Esophagus squamous epithelium (tissue), 5 donors: ENCODE data around the gene ADGRB3. TPM values are rescaled to one million over a fixed set of nuclear protein-coding genes. Genes with fewer than 3 reads are reported as not detected.

ENCODE experiments used
- DNase-seq: peaks from one replicate; lab custom pipeline; 2025; lab: John Stamatoyannopoulos, UW
- H3K27ac ChIP-seq, 4 donors: fragments of 200-600 bp; sonication (generic); one replicate each; pipeline ENCODE4 v1.5.1; 2016 to 2019; ENCODE audit warnings: mild to moderate bottlenecking in 1 of 4
- H3K27me3 ChIP-seq, 4 donors: fragments of 200-600 bp; sonication (generic); 1 replicate in 3 of 4; 2 replicates in 1 of 4; pipeline versions ENCODE4 v1.5.1 to v1.6.0; 2017 to 2021; ENCODE audit warnings: antibody characterized with exemption in 1 of 4
- H3K36me3 ChIP-seq, 3 donors: fragments of 200-600 bp; sonication (generic); one replicate each; pipeline ENCODE4 v1.5.1; 2016 to 2019
- H3K4me1 ChIP-seq, 3 donors: fragments of 200-600 bp; sonication (generic); one replicate each; pipeline ENCODE4 v1.5.1; 2017 to 2019
- H3K4me3 ChIP-seq, 4 donors: fragments of 200-600 bp; sonication (generic); 1 replicate in 3 of 4; 2 replicates in 1 of 4; pipeline ENCODE4 v1.5.1; 2016 to 2019; ENCODE audit warnings: mild to moderate bottlenecking in 2 of 4, moderate library complexity in 1 of 4
- H3K9me3 ChIP-seq, 3 donors: fragments of 200-600 bp; sonication (generic); one replicate each; pipeline ENCODE4 v1.5.1; 2016 to 2019
- POLR2A ChIP-seq, 4 donors: fragments of 450-650 bp; IDR thresholded peaks; one replicate each; pipeline ENCODE4 v1.6.1; 2017; ENCODE audit warnings: antibody characterized with exemption in 4 of 4, mild to moderate bottlenecking in 4 of 4, moderate library complexity in 3 of 4
- WGBS, 2 donors: methylation state at CpG; one replicate each; pipeline ENCODE4 v1.1.5; 2018; 5-methylcytosine and 5-hydroxymethylcytosine counted together
- intact Hi-C: fragments of 100-400 bp; cut with DNase I; formaldehyde crosslinking; loops from one replicate; pipeline ENCODE4 v1.15.0; 2022
- total RNA-seq, 4 donors: library from RNA; depleted of rRNA; stranded (reverse); fragments of >200 nt; gene quantifications; one replicate each; pipeline ENCODE4 v1.1.0, GENCODE V29; 2016
- TF ChIP-seq, protein P1 (sequence below), 6 experiments: fragments of 450-650 bp in 4 of 6; fragments of 200-600 bp in 2 of 6; sonication (generic) in 2 of 6; IDR thresholded peaks; one replicate each; pipeline ENCODE4 v1.5.1; 2016 to 2019; ENCODE audit warnings: antibody characterized with exemption in 6 of 6, mild to moderate bottlenecking in 4 of 6, moderate library complexity in 4 of 6
- donor health status: DM: yes; HTN: yes; CAD: no.

Gene ADGRB3
- total RNA-seq, 4 donors from 2014 or later = 0.04 to 1.1 (median 0.32) TPM

DNA sequence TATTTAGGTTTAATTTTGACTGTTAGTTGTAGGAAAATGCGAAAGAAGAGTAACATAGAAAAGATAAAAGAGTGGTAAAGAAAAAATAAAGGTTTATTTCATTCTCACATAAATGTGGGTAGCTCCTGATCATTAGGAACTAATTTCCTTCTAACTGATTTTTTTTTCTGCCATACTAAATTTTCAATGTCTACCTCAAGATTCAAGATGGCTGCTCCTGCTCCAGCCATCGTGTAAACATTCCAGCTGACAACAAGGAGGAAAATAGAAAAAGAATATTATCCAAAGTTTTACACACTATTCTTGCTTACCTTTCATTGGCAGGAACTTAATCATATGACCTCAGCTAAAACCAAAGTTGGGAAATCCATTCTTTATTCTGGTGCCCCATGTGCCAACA lies 673.5 kb downstream of the ADGRB3 start:
- intact Hi-C loops = no loop called here
- no peak for TF ChIP-seq POLR2A (IDR thresholded peaks at IDR 0.05)
- TF ChIP-seq, protein P1, sequence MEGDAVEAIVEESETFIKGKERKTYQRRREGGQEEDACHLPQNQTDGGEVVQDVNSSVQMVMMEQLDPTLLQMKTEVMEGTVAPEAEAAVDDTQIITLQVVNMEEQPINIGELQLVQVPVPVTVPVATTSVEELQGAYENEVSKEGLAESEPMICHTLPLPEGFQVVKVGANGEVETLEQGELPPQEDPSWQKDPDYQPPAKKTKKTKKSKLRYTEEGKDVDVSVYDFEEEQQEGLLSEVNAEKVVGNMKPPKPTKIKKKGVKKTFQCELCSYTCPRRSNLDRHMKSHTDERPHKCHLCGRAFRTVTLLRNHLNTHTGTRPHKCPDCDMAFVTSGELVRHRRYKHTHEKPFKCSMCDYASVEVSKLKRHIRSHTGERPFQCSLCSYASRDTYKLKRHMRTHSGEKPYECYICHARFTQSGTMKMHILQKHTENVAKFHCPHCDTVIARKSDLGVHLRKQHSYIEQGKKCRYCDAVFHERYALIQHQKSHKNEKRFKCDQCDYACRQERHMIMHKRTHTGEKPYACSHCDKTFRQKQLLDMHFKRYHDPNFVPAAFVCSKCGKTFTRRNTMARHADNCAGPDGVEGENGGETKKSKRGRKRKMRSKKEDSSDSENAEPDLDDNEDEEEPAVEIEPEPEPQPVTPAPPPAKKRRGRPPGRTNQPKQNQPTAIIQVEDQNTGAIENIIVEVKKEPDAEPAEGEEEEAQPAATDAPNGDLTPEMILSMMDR (IDR thresholded peaks at IDR 0.05) = no peak
- Histone ChIP-seq H3K4me1 (no peaks in the 10 kb centered on the region), H3K9me3 (no peaks in the 10 kb centered on the region), H3K4me3 (no peak overlapping the region), H3K27me3 (no peaks in the 10 kb centered on the region), H3K36me3 (no peaks in the 10 kb centered on the region), H3K27ac (no peak overlapping the region)
- no peak for DNase-seq
- WGBS, 2 donors = 56 to 58% methylated on average over 2 of the region's 2 CpGs

DNA sequence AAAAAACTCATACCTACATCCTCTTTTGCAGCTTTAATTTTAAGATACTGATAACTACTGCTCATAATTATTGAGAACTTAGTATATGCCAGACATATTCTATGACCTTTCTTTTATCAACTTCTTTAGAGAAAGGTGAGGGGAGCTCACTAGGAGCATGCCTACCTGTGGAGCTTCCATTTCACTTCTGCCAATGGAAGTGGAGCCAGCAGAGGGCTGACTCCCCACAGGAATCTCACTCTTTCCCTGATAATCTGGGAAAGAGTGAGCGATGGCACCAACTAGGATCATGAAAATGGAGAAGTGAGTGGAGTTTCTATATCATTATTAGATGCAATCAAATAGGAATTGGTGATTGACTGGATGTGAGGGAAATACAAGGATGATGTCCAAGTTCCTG lies 676.8 kb downstream of the ADGRB3 start:
- no peak overlapping the region for H3K27ac ChIP-seq
- 64 to 75% methylated on average over 1 of the region's 1 CpG for WGBS, 2 donors
- TF ChIP-seq POLR2A (IDR thresholded peaks at IDR 0.05) = no peak
- TF ChIP-seq, protein P1 (IDR thresholded peaks at IDR 0.05) = no peak
- intact Hi-C loops = no loop called here
- H3K4me3 ChIP-seq = no peak overlapping the region
- H3K27me3 ChIP-seq = no peaks in the 10 kb centered on the region
- no peak for DNase-seq
- H3K9me3 ChIP-seq = no peaks in the 10 kb centered on the region
- no peaks in the 10 kb centered on the region for H3K4me1 ChIP-seq
- no peaks in the 10 kb centered on the region for H3K36me3 ChIP-seq

DNA sequence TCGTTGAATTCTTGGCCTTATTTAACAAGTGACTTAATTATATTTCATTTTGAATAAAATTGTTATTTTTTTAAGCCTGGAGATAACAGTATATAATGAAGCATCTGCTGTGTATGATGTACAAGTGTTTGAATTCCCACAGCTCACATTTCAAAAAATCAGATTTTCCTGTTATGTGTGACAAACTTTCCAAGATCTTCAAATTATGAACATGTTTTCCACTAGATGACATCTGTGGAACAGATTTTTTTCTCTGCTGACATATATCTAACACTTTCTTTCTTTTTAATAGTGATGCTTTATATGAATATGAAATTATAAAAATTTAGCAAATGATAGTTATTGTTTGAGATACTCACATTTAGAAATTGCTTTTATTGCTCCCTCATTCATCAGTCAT lies 678.9 kb downstream of the ADGRB3 start:
- TF ChIP-seq, protein P1 (IDR thresholded peaks at IDR 0.05) = no peak
- TF ChIP-seq POLR2A (IDR thresholded peaks at IDR 0.05) = no peak
- Histone ChIP-seq H3K27ac (no peak overlapping the region), H3K9me3 (no peaks in the 10 kb centered on the region), H3K4me1 (no peaks in the 10 kb centered on the region), H3K27me3 (no peaks in the 10 kb centered on the region), H3K36me3 (no peaks in the 10 kb centered on the region), H3K4me3 (no peak overlapping the region)
- no peak for DNase-seq
- WGBS, 2 donors = 46 to 64% methylated on average over 1 of the region's 1 CpG
- intact Hi-C loops = no loop called here

DNA sequence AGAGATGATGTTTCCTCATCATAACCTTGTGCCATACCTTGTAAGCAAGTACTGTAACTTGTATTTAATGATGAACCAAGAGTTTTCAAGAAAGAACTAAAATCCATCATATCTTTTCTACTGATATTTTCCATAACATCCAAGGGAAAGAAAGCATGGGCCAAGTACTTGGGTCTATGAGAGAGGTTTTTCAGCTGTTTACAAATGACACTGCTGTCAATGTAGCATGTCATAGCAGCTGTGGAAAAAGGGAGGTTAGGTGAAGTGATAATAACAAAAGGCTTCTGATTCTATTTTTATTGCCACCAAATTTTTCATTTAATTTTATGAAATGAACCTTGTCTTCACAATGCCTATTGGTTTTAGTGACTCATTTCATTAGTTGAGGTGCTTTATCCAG lies 679.4 kb downstream of the ADGRB3 start:
- H3K4me3 ChIP-seq = no peak overlapping the region
- H3K4me1 ChIP-seq = no peaks in the 10 kb centered on the region
- no peaks in the 10 kb centered on the region for H3K36me3 ChIP-seq
- no peak for DNase-seq
- TF ChIP-seq, protein P1 (IDR thresholded peaks at IDR 0.05) = no peak
- TF ChIP-seq POLR2A (IDR thresholded peaks at IDR 0.05) = no peak
- no peaks in the 10 kb centered on the region for H3K9me3 ChIP-seq
- H3K27me3 ChIP-seq = no peaks in the 10 kb centered on the region
- intact Hi-C loops = no loop called here
- no peak overlapping the region for H3K27ac ChIP-seq

DNA sequence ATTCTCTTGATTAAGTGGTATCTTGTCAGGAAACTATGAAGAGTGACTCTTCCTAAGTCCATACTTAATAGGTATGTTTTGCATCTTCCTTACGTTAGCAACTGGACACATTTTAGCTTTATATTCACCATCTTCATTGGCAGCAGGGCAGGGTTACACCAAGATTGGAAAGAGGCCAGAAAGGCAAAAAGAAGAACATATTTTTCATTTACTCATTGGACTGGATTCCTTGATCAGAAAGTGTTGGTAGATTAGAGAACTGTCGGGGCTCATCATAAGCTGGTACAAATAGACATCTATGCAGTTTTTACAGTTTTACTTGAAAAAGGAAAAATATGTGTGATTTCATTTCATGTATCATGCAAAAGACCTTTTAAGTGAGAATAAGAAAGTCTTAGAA lies 696.8 kb downstream of the ADGRB3 start:
- H3K4me3 ChIP-seq = no peak overlapping the region
- H3K4me1 ChIP-seq = no peaks in the 10 kb centered on the region
- no peaks in the 10 kb centered on the region for H3K36me3 ChIP-seq
- no peaks in the 10 kb centered on the region for H3K9me3 ChIP-seq
- 68 to 72% methylated on average over 2 of the region's 2 CpGs for WGBS, 2 donors
- intact Hi-C loops = no loop called here
- no peak for DNase-seq
- no peak overlapping the region for H3K27ac ChIP-seq
- no peak for TF ChIP-seq POLR2A (IDR thresholded peaks at IDR 0.05)
- TF ChIP-seq, protein P1 (IDR thresholded peaks at IDR 0.05) = no peak
- H3K27me3 ChIP-seq = no peaks in the 10 kb centered on the region
